Esophagus muscularis mucosa (tissue), 3 donors: ENCODE data around the gene CCDC188.

Source experiments
- CTCF ChIP-seq, 3 experiments: fragments of 200-600 bp in 2 of 3; fragments of 450-650 bp in 1 of 3; sonication (generic) in 2 of 3; IDR thresholded peaks; one replicate each; pipeline ENCODE4 v1.5.1; 2017 to 2019; ENCODE audit warnings: antibody characterized with exemption in 3 of 3, mild to moderate bottlenecking in 2 of 3, moderate library complexity in 1 of 3
- EP300 ChIP-seq: sonication (generic); formaldehyde crosslinking; IDR thresholded peaks from one replicate; pipeline ENCODE4 v1.6.1; 2017; ENCODE audit warnings: antibody characterized with exemption

GRCh38 chr22:20135265-20135664 lies 15.6 kb downstream of the CCDC188 start:
- no peak for TF ChIP-seq CTCF (IDR thresholded peaks at IDR 0.05)
- TF ChIP-seq EP300: no peak
